H1 (cell line): ENCODE data around the gene GPR85. TPM values are rescaled to one million over a fixed set of nuclear protein-coding genes. Genes with fewer than 3 reads are reported as not detected.

Experiments
- CTCF ChIA-PET: fragments of 300-600 bp; sonication (Branson Sonifier 250); formaldehyde crosslinking; loops from one replicate; lab custom pipeline; 2021; ENCODE audit not compliant: partially characterized antibody; lab: Charles Lee
- POLR2A ChIA-PET: fragments of 300-600 bp; sonication (Branson Sonifier 250); formaldehyde crosslinking; loops from one replicate; lab custom pipeline; 2021; ENCODE audit warnings: inconsistent platforms; ENCODE audit not compliant: partially characterized antibody; lab: Charles Lee
- DNase-seq, 2 experiments: peaks; one replicate each; pipeline versions ENCODE4 v3.0.0 to v3.0.0-alpha.2; 2010 to 2022; ENCODE audit warnings: low spot score in 2 of 2, low read depth in 1 of 2, mixed read lengths in 1 of 2
- FAIRE-seq: peaks from 2 replicates; lab custom pipeline; 2011; peaks lifted over from hg19 to GRCh38; lab: Jason Lieb, UNC
- H2AFZ ChIP-seq: 2 replicates; pipeline ENCODE4 v1.8.1; 2012; ENCODE audit warnings: low read length, inconsistent platforms
- H2AK5ac ChIP-seq: 2 replicates; pipeline ENCODE4 v1.6.1; 2013; ENCODE audit warnings: low read depth, low read length
- H2BK120ac ChIP-seq: replicated peaks from 2 replicates; pipeline ENCODE3; 2013; ENCODE audit warnings: low read depth, low read length, inconsistent platforms
- H2BK12ac ChIP-seq: 2 replicates; pipeline ENCODE4 v1.6.1; 2013; ENCODE audit warnings: low read depth, low read length
- H2BK15ac ChIP-seq: 2 replicates; pipeline ENCODE4 v1.6.1; 2013; ENCODE audit warnings: low read length
- H2BK20ac ChIP-seq: 2 replicates; pipeline ENCODE4 v1.6.1; 2013; ENCODE audit warnings: low read length
- H2BK5ac ChIP-seq: 2 replicates; pipeline ENCODE4 v1.6.1; 2013; ENCODE audit warnings: low read depth, low read length
- H3K14ac ChIP-seq: 2 replicates; pipeline ENCODE4 v1.6.1; 2013; ENCODE audit warnings: inconsistent platforms; ENCODE audit not compliant: insufficient read length
- H3K18ac ChIP-seq: 2 replicates; pipeline ENCODE4 v1.6.1; 2013; ENCODE audit warnings: low read length; ENCODE audit errors: extremely low read depth
- H3K23ac ChIP-seq: 2 replicates; pipeline ENCODE4 v1.6.1; 2013; ENCODE audit warnings: inconsistent platforms; ENCODE audit not compliant: insufficient read length
- H3K23me2 ChIP-seq: 2 replicates; pipeline ENCODE4 v1.6.1; 2013; ENCODE audit warnings: low read depth, low read length
- H3K27ac ChIP-seq: 2 replicates; pipeline ENCODE4 v1.6.1; 2011; ENCODE audit warnings: low read depth, low read length, inconsistent platforms
- H3K27me3 ChIP-seq, 4 experiments: replicated peaks in 1 of 4; 1 replicate in 1 of 4; 2 replicates in 3 of 4; pipeline versions ENCODE4 v1.6.1 to v1.8.1; 2011 to 2013; ENCODE audit warnings: low read length in 3 of 4, mild to moderate bottlenecking in 3 of 4, inconsistent platforms in 2 of 4, mixed read lengths in 2 of 4, moderate library complexity in 1 of 4; ENCODE audit not compliant: control insufficient read depth in 3 of 4, insufficient read depth in 3 of 4; ENCODE audit errors: extremely low read depth in 1 of 4
- H3K36me3 ChIP-seq, 4 experiments: 2 replicates each; pipeline versions ENCODE4 v1.6.1 to v1.8.1; 2011 to 2013; ENCODE audit warnings: mild to moderate bottlenecking in 4 of 4, low read length in 3 of 4, moderate library complexity in 2 of 4, control low read depth in 1 of 4, inconsistent platforms in 1 of 4; ENCODE audit not compliant: insufficient read depth in 4 of 4, control insufficient read depth in 2 of 4
- H3K4ac ChIP-seq: replicated peaks from 2 replicates; pipeline ENCODE3; 2013; ENCODE audit warnings: low read length, low read depth, mixed read lengths, inconsistent platforms; ENCODE audit not compliant: insufficient read length
- H3K4me1 ChIP-seq, 4 experiments: replicated peaks in 1 of 4; 1 replicate in 1 of 4; 2 replicates in 3 of 4; pipeline versions ENCODE4 v1.6.1 to v1.8.1; 2011 to 2013; ENCODE audit warnings: low read length in 3 of 4, inconsistent platforms in 2 of 4, mixed read lengths in 1 of 4; ENCODE audit not compliant: insufficient read depth in 4 of 4, control insufficient read depth in 3 of 4
- H3K4me2 ChIP-seq, 2 experiments: 2 replicates each; pipeline versions ENCODE4 v1.6.1 to v1.8.1; 2011 to 2013; ENCODE audit warnings: low read depth in 2 of 2, low read length in 2 of 2, control low read depth in 1 of 2, inconsistent platforms in 1 of 2, mild to moderate bottlenecking in 1 of 2; ENCODE audit not compliant: insufficient read depth in 1 of 2
- H3K4me3 ChIP-seq, 4 experiments: fragments of 200-600, 300-600 bp in 1 of 4; sonication (generic), shearing (Covaris generic), sonication (Bioruptor Twin) in 1 of 4; 2 replicates each; pipeline versions ENCODE4 v1.5.1 to v1.8.1; 2011 to 2016; ENCODE audit warnings: low read length in 4 of 4, low read depth in 3 of 4, control low read depth in 2 of 4, inconsistent platforms in 2 of 4, mild to moderate bottlenecking in 2 of 4, mixed read lengths in 1 of 4, moderate library complexity in 1 of 4; ENCODE audit not compliant: insufficient read depth in 2 of 4; ENCODE audit errors: extremely low read depth in 1 of 4
- H3K56ac ChIP-seq: replicated peaks from 2 replicates; pipeline ENCODE3; 2013; ENCODE audit warnings: low read depth, mild to moderate bottlenecking, mixed read lengths, low read length, inconsistent platforms; ENCODE audit not compliant: insufficient read length
- H3K79me1 ChIP-seq: 2 replicates; pipeline ENCODE4 v1.6.1; 2013; ENCODE audit warnings: low read depth, low read length, control low read depth
- H3K79me2 ChIP-seq, 2 experiments: 2 replicates each; pipeline versions ENCODE4 v1.6.1 to v1.8.1; 2012 to 2013; ENCODE audit warnings: low read length in 2 of 2, mild to moderate bottlenecking in 2 of 2, inconsistent platforms in 1 of 2; ENCODE audit not compliant: insufficient read depth in 2 of 2, control insufficient read depth in 1 of 2
- H3K9ac ChIP-seq, 4 experiments: replicated peaks in 1 of 4; 1 replicate in 1 of 4; 2 replicates in 3 of 4; pipeline versions ENCODE4 v1.6.1 to v1.8.1; 2011 to 2013; ENCODE audit warnings: low read depth in 3 of 4, low read length in 3 of 4, control low read depth in 2 of 4, mild to moderate bottlenecking in 2 of 4, moderate library complexity in 2 of 4, inconsistent platforms in 1 of 4; ENCODE audit errors: extremely low read depth in 1 of 4
- H3K9me3 ChIP-seq, 2 experiments: 2 replicates each; pipeline versions ENCODE4 v1.6.1 to v1.8.1; 2012 to 2013; ENCODE audit warnings: mild to moderate bottlenecking in 2 of 2, moderate library complexity in 2 of 2, control low read depth in 1 of 2, inconsistent platforms in 1 of 2, low read depth in 1 of 2, low read length in 1 of 2, mixed read lengths in 1 of 2; ENCODE audit not compliant: insufficient read depth in 2 of 2
- H4K20me1 ChIP-seq, 2 experiments: replicated peaks in 1 of 2; 2 replicates each; pipeline versions ENCODE3 to v1.8.1; 2011 to 2013; ENCODE audit warnings: inconsistent platforms in 2 of 2, low read length in 2 of 2, mild to moderate bottlenecking in 1 of 2; ENCODE audit not compliant: insufficient read depth in 2 of 2, control insufficient read depth in 1 of 2
- H4K5ac ChIP-seq: 2 replicates; pipeline ENCODE4 v1.6.1; 2013; ENCODE audit warnings: low read length, low read depth, mixed read lengths, inconsistent platforms; ENCODE audit not compliant: insufficient read length
- H4K8ac ChIP-seq: 2 replicates; pipeline ENCODE4 v1.8.0; 2013; ENCODE audit warnings: mild to moderate bottlenecking, moderate library complexity, low read length, inconsistent platforms; ENCODE audit not compliant: insufficient read depth; ENCODE audit errors: extremely low read depth
- H4K91ac ChIP-seq: replicated peaks from 2 replicates; pipeline ENCODE3; 2013; ENCODE audit warnings: low read length, mixed read lengths, inconsistent platforms; ENCODE audit not compliant: insufficient read length
- ATF3 ChIP-seq: IDR thresholded peaks from 2 replicates; pipeline ENCODE4 v1.6.1; 2011; ENCODE audit warnings: low read depth, mild to moderate bottlenecking, low read length; ENCODE audit not compliant: insufficient read depth
- BCL11A ChIP-seq, 2 experiments: IDR thresholded peaks; one replicate each; pipeline ENCODE4 v1.6.1; 2011; ENCODE audit warnings: low read depth in 2 of 2, low read length in 2 of 2, mild to moderate bottlenecking in 2 of 2
- CBX8 ChIP-seq: fragments of 300-800, 300-1000 bp; sonication (generic); IDR thresholded peaks from 2 replicates; pipeline ENCODE4 v1.7.1; 2016; ENCODE audit warnings: low read depth, low read length, borderline replicate concordance
- CREB1 ChIP-seq: IDR thresholded peaks from 2 replicates; pipeline ENCODE4 v1.6.1; 2012; ENCODE audit warnings: inconsistent platforms
- CTBP2 ChIP-seq: IDR thresholded peaks from 2 replicates; pipeline ENCODE4 v1.7.0; 2011; ENCODE audit warnings: borderline replicate concordance, mild to moderate bottlenecking, moderate library complexity, mixed read lengths, low read length; ENCODE audit not compliant: insufficient read depth, insufficient read length
- EZH2 ChIP-seq: fragments of 200-600 bp; sonication (generic); IDR thresholded peaks from 2 replicates; pipeline ENCODE4 v1.7.1; 2012; ENCODE audit warnings: low read depth, mild to moderate bottlenecking, moderate library complexity, low read length, inconsistent platforms; ENCODE audit not compliant: severe bottlenecking
- GTF2F1 ChIP-seq: IDR thresholded peaks from 2 replicates; pipeline ENCODE4 v1.6.1; 2012; ENCODE audit warnings: low read depth, low read length, improper control_type of control experiment, borderline replicate concordance
- NANOG ChIP-seq: IDR thresholded peaks from 2 replicates; pipeline ENCODE4 v1.6.1; 2011; ENCODE audit warnings: low read length, low read depth, mild to moderate bottlenecking, inconsistent platforms; ENCODE audit not compliant: insufficient read depth, poor library complexity, severe bottlenecking
- POLR2AphosphoS5 ChIP-seq: IDR thresholded peaks from 2 replicates; pipeline ENCODE4 v1.6.1; 2011; ENCODE audit warnings: low read depth, low read length
- POU5F1 ChIP-seq: IDR thresholded peaks from 2 replicates; pipeline ENCODE4 v1.6.1; 2011; ENCODE audit warnings: low read depth, mild to moderate bottlenecking, low read length, moderate library complexity
- RXRA ChIP-seq: IDR thresholded peaks from 2 replicates; pipeline ENCODE4 v1.6.1; 2011; ENCODE audit warnings: low read depth, mild to moderate bottlenecking, low read length, moderate library complexity; ENCODE audit not compliant: insufficient read depth
- SAP30 ChIP-seq: fragments of 300-600 bp; sonication (generic); IDR thresholded peaks from 2 replicates; pipeline ENCODE4 v1.7.1; 2012; ENCODE audit warnings: low read length, moderate library complexity, mild to moderate bottlenecking, inconsistent platforms; ENCODE audit not compliant: insufficient read depth, insufficient replicate concordance
- SIN3A ChIP-seq, 2 experiments: IDR thresholded peaks in 1 of 2; conservative IDR thresholded peaks in 1 of 2; 2 replicates each; pipeline ENCODE4 v1.6.1; 2011 to 2012; ENCODE audit warnings: low read length in 2 of 2, improper control_type of control experiment in 1 of 2, low read depth in 1 of 2, mild to moderate bottlenecking in 1 of 2
- ZNF274 ChIP-seq: IDR thresholded peaks from 2 replicates; pipeline ENCODE4 v1.7.0; 2012; ENCODE audit warnings: low read length, borderline replicate concordance; ENCODE audit errors: extremely low read depth
- WGBS, 2 experiments: shearing (Covaris generic) in 1 of 2; methylation state at CpG; one replicate each; pipeline versions ENCODE4 v1.1.6 to v1.1.7; 2013 to 2015; ENCODE audit warnings: low lambda C conversion rate in 2 of 2, mixed read lengths in 2 of 2, inconsistent platforms in 1 of 2, low coverage in 1 of 2, missing lambda C conversion rate in 1 of 2; ENCODE audit not compliant: insufficient replicate concordance in 2 of 2, insufficient coverage in 1 of 2, insufficient read length in 1 of 2; ENCODE audit errors: extremely low coverage in 1 of 2, missing lambda C conversion rate in 1 of 2; 5-methylcytosine and 5-hydroxymethylcytosine counted together
- polyA plus RNA-seq, 7 experiments: library from polyadenylated mRNA; depleted of rRNA in 3 of 7; stranded (reverse) in 5 of 7; unstranded in 2 of 7; fragments of >200 nt in 5 of 7; fragments of 200-250 nt in 2 of 7; gene quantifications; 1 replicate in 5 of 7; 2 replicates in 1 of 7; 4 replicates in 1 of 7; pipeline versions ENCODE4 v1.2.1 to v1.2.3, GENCODE V29; 2011 to 2013; ENCODE audit warnings: missing spikeins in 2 of 7, mixed read lengths in 2 of 7
- total RNA-seq: library from RNA; stranded (reverse); fragmentation: NEBNext Ultra II Directional; extraction: Animal tissue kit (Norgen Biotek cat#: 25700); gene quantifications from 2 replicates; pipeline ENCODE4 v1.2.1, GENCODE V29; 2021

GPR85 gene
- total and polyA plus RNA-seq, 2 of the 8 experiments (the other 6 are each of a cell fraction or from before 2014, with no cell fraction given): 0.11 to 0.20 TPM

- H3K56ac ChIP-seq: no peak overlapping the region
- H2BK15ac ChIP-seq: no peak overlapping the region
- no peak overlapping the region for H3K14ac ChIP-seq
- H2AK5ac ChIP-seq: no peak overlapping the region
- no peak overlapping the region for H3K18ac ChIP-seq
- no peaks in the 10 kb centered on the region for H3K9me3 ChIP-seq
- no peak overlapping the region for H4K8ac ChIP-seq
- no peak overlapping the region for H2BK20ac ChIP-seq
- H3K79me2 ChIP-seq: no peaks in the 10 kb centered on the region
- H2BK12ac ChIP-seq: no peak overlapping the region
- H4K91ac ChIP-seq: no peak overlapping the region
- H4K5ac ChIP-seq: no peak overlapping the region
- H3K9ac ChIP-seq: no peak overlapping the region
- H3K36me3 ChIP-seq: no peaks in the 10 kb centered on the region
- H3K27me3 ChIP-seq: no peaks in the 10 kb centered on the region
- WGBS, 2 experiments: 59% methylated on average over 2 of the region's 2 CpGs; no CpG with 5 or more reads in 1 of the 2 experiments
- no peak overlapping the region for H3K4ac ChIP-seq
- FAIRE-seq (no peak), DNase-seq (no peak)
- H3K23ac ChIP-seq: no peak overlapping the region
- no peaks in the 10 kb centered on the region for H3K23me2 ChIP-seq
- H2AFZ ChIP-seq: no peak overlapping the region
- no peak overlapping the region for H3K27ac ChIP-seq
- POLR2A ChIA-PET: no interaction called here
- no peaks in the 10 kb centered on the region for H4K20me1 ChIP-seq
- H3K79me1 ChIP-seq: no peaks in the 10 kb centered on the region
- no peak overlapping the region for H2BK120ac ChIP-seq
- no peak overlapping the region for H3K4me2 ChIP-seq
- TF ChIP-seq BCL11A (IDR thresholded peaks at IDR 0.05; ENCODE audit: low read depth in 2 of 2, low read length in 2 of 2) (no peak), POLR2AphosphoS5 (no peak), POU5F1 (no peak), CREB1 (no peak), ATF3 (no peak), RXRA (no peak), SIN3A (conservative IDR thresholded peaks at IDR 0.05 in 1 of 2, IDR thresholded peaks at IDR 0.05 in 1 of 2; ENCODE audit: low read depth in 1 of 2, low read length in 2 of 2) (no peak), ZNF274 (no peak), SAP30 (no peak), CBX8 (no peak), EZH2 (no peak), CTBP2 (no peak), GTF2F1 (no peak), NANOG (no peak)
- no peak overlapping the region for H3K4me3 ChIP-seq
- no peaks in the 10 kb centered on the region for H3K4me1 ChIP-seq
- CTCF ChIA-PET: no interaction called here
- no peak overlapping the region for H2BK5ac ChIP-seq
Observed at GRCh38 chr7:113046453-113046852, 40.2 kb downstream of the GPR85 start.
